Lung (tissue), 12 donors: Measurements from ENCODE around the gene GBF1. TPM values are rescaled to one million over a fixed set of nuclear protein-coding genes. Genes with fewer than 3 reads are reported as not detected.

Experiments
- ATAC-seq: fragments of 200-7000 bp; cut with Tn5 transposase; one replicate; pipeline ENCODE4 v1.9.1; 2020; ENCODE audit warnings: moderate number of reproducible peaks; ENCODE audit not compliant: insufficient read depth, low FRiP score
- DNase-seq, 3 donors: peaks; one replicate each; pipeline ENCODE4 v3.0.0-alpha.2; 2013 to 2017
- H3K27ac ChIP-seq, 2 donors: one replicate each; pipeline ENCODE4 v1.5.1; 2013; ENCODE audit warnings: mild to moderate bottlenecking in 2 of 2, moderate library complexity in 2 of 2, control low read depth in 1 of 2, inconsistent platforms in 1 of 2, low read depth in 1 of 2, low read length in 1 of 2
- H3K27me3 ChIP-seq, 3 donors: one replicate each; pipeline ENCODE4 v1.5.1; 2013; ENCODE audit warnings: low read length in 2 of 3; ENCODE audit not compliant: control insufficient read depth in 3 of 3, insufficient read depth in 3 of 3
- H3K36me3 ChIP-seq, 4 donors: one replicate each; pipeline ENCODE4 v1.5.1; 2013; ENCODE audit warnings: low read length in 4 of 4, mild to moderate bottlenecking in 1 of 4, moderate library complexity in 1 of 4; ENCODE audit not compliant: control insufficient read depth in 4 of 4, insufficient read depth in 4 of 4
- H3K4me1 ChIP-seq, 5 donors: one replicate each; pipeline ENCODE4 v1.5.1; 2013; ENCODE audit warnings: low read length in 5 of 5, mild to moderate bottlenecking in 2 of 5, moderate library complexity in 1 of 5; ENCODE audit not compliant: control insufficient read depth in 5 of 5, insufficient read depth in 5 of 5
- H3K4me3 ChIP-seq: one replicate; pipeline ENCODE4 v1.5.1; 2013; ENCODE audit warnings: mild to moderate bottlenecking, control low read depth, moderate library complexity
- H3K9ac ChIP-seq, 2 donors: one replicate each; pipeline ENCODE4 v1.5.1; 2013; ENCODE audit warnings: low read length in 2 of 2, control low read depth in 1 of 2; ENCODE audit not compliant: insufficient read depth in 1 of 2
- H3K9me3 ChIP-seq, 4 donors: one replicate each; pipeline ENCODE4 v1.5.1; 2013; ENCODE audit warnings: low read length in 3 of 4, mild to moderate bottlenecking in 1 of 4, moderate library complexity in 1 of 4; ENCODE audit not compliant: control insufficient read depth in 4 of 4, insufficient read depth in 3 of 4
- CTCF ChIP-seq: IDR thresholded peaks from 2 replicates; pipeline ENCODE4 v1.5.1; 2012; ENCODE audit warnings: mild to moderate bottlenecking; ENCODE audit errors: control extremely low read depth, extremely low read depth
- WGBS, 2 donors: extraction: QIAGEN DNeasy Blood & Tissue Kit; methylation state at CpG; one replicate each; pipeline ENCODE4 v1.1.7; 2013; 5-methylcytosine and 5-hydroxymethylcytosine counted together
- polyA plus RNA-seq, 2 donors: library from polyadenylated mRNA; stranded (reverse); fragments of 200-250 nt; gene quantifications; one replicate each; pipeline ENCODE4 v1.2.1, GENCODE V29; 2013
- total RNA-seq, 2 donors: library from RNA; depleted of rRNA in 1 of 2; stranded (reverse); fragments of >200 nt in 1 of 2; gene quantifications; one replicate each; pipeline ENCODE4 v1.2.1, GENCODE V29; 2014 to 2021
- donor health status: control.
- donor health status: control.
- donor health status: Bipolar disorder and iron deficiency.
- donor health status: healthy.
- donor health status: DM: yes; HTN: yes; CAD: no.

GBF1 gene
- total and polyA plus RNA-seq, 4 donors, result 11.6 to 48.5 (median 25.4) TPM

- Histone ChIP-seq H3K4me3 (no peak overlapping the region), H3K36me3 (peaks cover 0 to 2% (median 0%) of the 10 kb centered on the region in 4 donors), H3K4me1 (peaks cover 0 to 39% (median 0%) of the 10 kb centered on the region in 5 donors), H3K27ac (no peak overlapping the region), H3K9me3 (no peaks in the 10 kb centered on the region), H3K9ac (no peak overlapping the region), H3K27me3 (no peaks in the 10 kb centered on the region)
- 95% methylated on average over 4 of the region's 4 CpGs for WGBS, 2 donors
- DNase-seq (no peak), ATAC-seq (no peak)
- no peak for TF ChIP-seq CTCF
Measured at GRCh38 chr10:102287991-102288390, 42.7 kb downstream of the GBF1 start.

GRCh38 chr10:102289356-102289755 is 44.0 kb downstream of the GBF1 start:
- H3K4me1 ChIP-seq, result peaks cover 0 to 29% (median 0%) of the 10 kb centered on the region in 5 donors
- no peaks in the 10 kb centered on the region for H3K9me3 ChIP-seq
- no peak overlapping the region for H3K27ac ChIP-seq
- H3K36me3 ChIP-seq, result peaks cover 0 to 2% (median 0%) of the 10 kb centered on the region in 4 donors
- H3K27me3 ChIP-seq, result no peaks in the 10 kb centered on the region
- no peak overlapping the region for H3K4me3 ChIP-seq
- ATAC-seq (no peak), DNase-seq (no peak)
- no peak overlapping the region for H3K9ac ChIP-seq
- no peak for TF ChIP-seq CTCF
- WGBS, 2 donors, result 96 to 98% methylated on average over 2 of the region's 2 CpGs

- peaks cover 0 to 2% (median 0%) of the 10 kb centered on the region in 4 donors for H3K36me3 ChIP-seq
- ATAC-seq (no peak), DNase-seq (no peak)
- H3K4me1 ChIP-seq, result peaks cover 0 to 29% (median 0%) of the 10 kb centered on the region in 5 donors
- H3K9me3 ChIP-seq, result no peaks in the 10 kb centered on the region
- 95 to 96% methylated on average over 3 of the region's 3 CpGs for WGBS, 2 donors
- H3K9ac ChIP-seq, result no peak overlapping the region
- no peak overlapping the region for H3K27ac ChIP-seq
- no peaks in the 10 kb centered on the region for H3K27me3 ChIP-seq
- no peak for TF ChIP-seq CTCF
- no peak overlapping the region for H3K4me3 ChIP-seq
Measured at GRCh38 chr10:102289840-102290239, 44.5 kb downstream of the GBF1 start.
